Retina (tissue), 1 donor: ENCODE data around the gene IFT22.
"Not testable (repeated sequence)": the region's sequence is repeated elsewhere in the genome, so short reads cannot be mapped to it uniquely, and the experiment has no call there.

Source experiments
- DNase-seq: peaks from one replicate; pipeline ENCODE4 v3.0.0-alpha.2; 2016

The IFT22 gene

GRCh38 chr7:101277155-101277554 lies 44.5 kb downstream of the IFT22 start:
- DNase-seq: no peak

- no peak for DNase-seq
Measured at GRCh38 chr7:101273206-101273605, 48.4 kb downstream of the IFT22 start.

GRCh38 chr7:101271021-101271420 lies 50.6 kb downstream of the IFT22 start:
- no peak for DNase-seq

- DNase-seq: no peak
Measured at GRCh38 chr7:101269664-101270063, 51.9 kb downstream of the IFT22 start.

DNA sequence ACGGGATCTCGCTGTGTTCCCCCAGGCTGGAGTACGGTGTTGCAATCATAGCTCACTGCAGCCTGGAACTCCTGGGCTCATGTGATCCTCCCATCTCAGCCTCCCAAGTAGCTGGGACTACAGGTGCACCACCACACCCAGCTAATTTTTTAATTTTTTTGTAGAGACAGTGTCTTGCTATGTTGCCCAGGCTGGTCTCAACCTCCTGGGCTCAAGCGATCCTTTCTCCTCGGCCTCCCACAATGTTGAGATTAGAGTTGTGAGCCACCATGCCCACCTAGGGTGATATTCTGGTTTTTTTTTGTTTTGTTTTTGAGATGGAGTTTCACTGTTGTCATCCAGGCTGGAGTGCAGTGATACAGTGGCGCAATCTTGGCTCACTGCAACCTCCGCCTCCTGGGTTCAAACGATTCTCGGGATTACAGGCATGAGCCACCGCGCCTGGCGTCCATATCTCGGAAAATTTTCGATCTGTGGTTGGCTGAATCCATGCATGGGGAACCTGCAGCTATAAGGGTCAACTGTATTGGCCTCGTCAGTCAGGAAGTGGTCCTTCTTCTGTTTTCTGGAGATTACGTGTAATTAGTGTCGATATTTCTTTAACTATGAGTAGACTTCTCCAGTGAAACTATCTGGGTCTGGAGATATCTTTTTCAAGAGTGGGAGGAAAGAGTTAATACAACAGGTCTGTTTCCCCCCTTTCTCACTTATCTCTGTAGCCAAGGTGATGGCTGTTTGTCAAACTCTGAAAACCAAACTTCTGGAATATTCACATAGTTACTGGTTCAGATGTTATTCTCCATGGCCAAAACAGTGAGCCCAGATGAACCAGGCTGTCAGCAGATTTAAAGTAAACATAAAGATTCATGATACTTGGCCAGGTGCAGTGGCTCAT lies 55.7 kb downstream of the IFT22 start:
- DNase-seq: no peak

- not testable (repeated sequence) for DNase-seq
Measured at GRCh38 chr7:101264102-101264706, 57.4 kb downstream of the IFT22 start.
